ENCODE results near the gene SMG9. TPM values are rescaled to one million over a fixed set of nuclear protein-coding genes. Genes with fewer than 3 reads are reported as not detected.

SMG9 gene
- total RNA-seq, 4 donors from 2014 or later, result 4.5 to 9.1 (median 7.1) TPM

- Histone ChIP-seq H3K4me3 (no peak overlapping the region), H3K27ac (no peak overlapping the region), H3K4me1 (peaks cover 5 to 19% of the 10 kb centered on the region in 2 donors), H3K27me3 (no peaks in the 10 kb centered on the region), H3K36me3 (peaks cover 0 to 55% of the 10 kb centered on the region in 2 donors), H3K9me3 (no peaks in the 10 kb centered on the region)
- in situ Hi-C loops (cut with MboI; ENCODE audit: low sequenced_read_pairs in 4 of 4), result loop anchor here in 2 of 4 donors (5.0 kb wide), 2 partner anchors 32 to 37 kb away; partner anchors contain the start of gene KCNN4 (in 1 of the 2)
- TF ChIP-seq, protein P1, sequence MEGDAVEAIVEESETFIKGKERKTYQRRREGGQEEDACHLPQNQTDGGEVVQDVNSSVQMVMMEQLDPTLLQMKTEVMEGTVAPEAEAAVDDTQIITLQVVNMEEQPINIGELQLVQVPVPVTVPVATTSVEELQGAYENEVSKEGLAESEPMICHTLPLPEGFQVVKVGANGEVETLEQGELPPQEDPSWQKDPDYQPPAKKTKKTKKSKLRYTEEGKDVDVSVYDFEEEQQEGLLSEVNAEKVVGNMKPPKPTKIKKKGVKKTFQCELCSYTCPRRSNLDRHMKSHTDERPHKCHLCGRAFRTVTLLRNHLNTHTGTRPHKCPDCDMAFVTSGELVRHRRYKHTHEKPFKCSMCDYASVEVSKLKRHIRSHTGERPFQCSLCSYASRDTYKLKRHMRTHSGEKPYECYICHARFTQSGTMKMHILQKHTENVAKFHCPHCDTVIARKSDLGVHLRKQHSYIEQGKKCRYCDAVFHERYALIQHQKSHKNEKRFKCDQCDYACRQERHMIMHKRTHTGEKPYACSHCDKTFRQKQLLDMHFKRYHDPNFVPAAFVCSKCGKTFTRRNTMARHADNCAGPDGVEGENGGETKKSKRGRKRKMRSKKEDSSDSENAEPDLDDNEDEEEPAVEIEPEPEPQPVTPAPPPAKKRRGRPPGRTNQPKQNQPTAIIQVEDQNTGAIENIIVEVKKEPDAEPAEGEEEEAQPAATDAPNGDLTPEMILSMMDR (IDR thresholded peaks at IDR 0.05 in 4 of 5, conservative IDR thresholded peaks at IDR 0.05 in 1 of 5), result no peak
- TF ChIP-seq POLR2A (IDR thresholded peaks at IDR 0.05), result no peak
- no peak for ATAC-seq
- no peak for DNase-seq
- intact Hi-C loops (cut with DNase I; ENCODE audit: low total_unique reads), result loop anchor here (10.0 kb wide), 1 partner anchor 215 kb away; the partner anchor contains the start of gene ZNF575
Measured at GRCh38 chr19:43749898-43750297, 4.9 kb downstream of the SMG9 start.

DNA sequence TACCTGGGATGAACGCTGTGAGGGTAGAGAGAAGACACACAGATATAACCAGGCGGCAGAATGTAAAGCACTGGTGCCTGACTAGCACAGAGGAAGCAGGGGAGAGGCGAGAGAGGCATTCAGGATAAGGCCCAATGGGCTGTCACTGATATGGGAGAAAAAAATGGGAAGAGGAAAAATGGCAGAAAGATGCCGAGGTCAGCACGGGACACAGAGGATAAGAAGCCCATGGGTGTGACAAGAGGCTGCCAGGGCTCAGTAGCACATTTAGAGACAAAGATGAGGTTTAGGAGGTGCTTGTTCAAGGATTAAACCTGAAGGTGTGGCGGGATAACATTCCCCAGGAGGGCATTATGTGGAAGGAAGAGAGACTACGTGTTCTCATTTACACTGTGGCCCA is 5.6 kb downstream of the SMG9 start:
- intact Hi-C loops (cut with DNase I; ENCODE audit: low total_unique reads), result no loop called here
- no peak for ATAC-seq

GRCh38 chr19:43748685-43749084 is 6.1 kb downstream of the SMG9 start:
- in situ Hi-C loops (cut with MboI; ENCODE audit: low sequenced_read_pairs in 4 of 4) (loop anchor here in 2 of 4 donors (5.0 kb wide), 2 partner anchors 34 to 39 kb away; partner anchors contain the start of gene KCNN4 (in 1 of the 2)), intact Hi-C loops (cut with DNase I; ENCODE audit: low total_unique reads) (no loop called here)
- no peak for TF ChIP-seq POLR2A (IDR thresholded peaks at IDR 0.05)
- TF ChIP-seq, protein P1 (IDR thresholded peaks at IDR 0.05 in 4 of 5, conservative IDR thresholded peaks at IDR 0.05 in 1 of 5), result no peak
- H3K4me3 ChIP-seq, result no peak overlapping the region
- DNase-seq, result no peak
- no peak overlapping the region for H3K27ac ChIP-seq
- H3K4me1 ChIP-seq, result peaks cover 5 to 15% of the 10 kb centered on the region in 2 donors
- H3K9me3 ChIP-seq, result no peaks in the 10 kb centered on the region
- no peak for ATAC-seq
- peaks cover 0 to 67% of the 10 kb centered on the region in 2 donors for H3K36me3 ChIP-seq
- H3K27me3 ChIP-seq, result no peaks in the 10 kb centered on the region

More for the DNA sequence above, 5.6 kb downstream of the SMG9 start:
- in situ Hi-C loops (cut with MboI; ENCODE audit: low sequenced_read_pairs in 4 of 4), result loop anchor here in 2 of 4 donors (5.0 kb wide), 2 partner anchors 33 to 38 kb away; partner anchors contain the start of gene KCNN4 (in 1 of the 2)
- no peak for DNase-seq
- Histone ChIP-seq H3K9me3 (no peaks in the 10 kb centered on the region), H3K36me3 (peaks cover 0 to 63% of the 10 kb centered on the region in 2 donors), H3K27me3 (no peaks in the 10 kb centered on the region), H3K27ac (no peak overlapping the region), H3K4me1 (peaks cover 5 to 19% of the 10 kb centered on the region in 2 donors), H3K4me3 (no peak overlapping the region)
- TF ChIP-seq POLR2A (IDR thresholded peaks at IDR 0.05), result no peak
- TF ChIP-seq, protein P1 (IDR thresholded peaks at IDR 0.05 in 4 of 5, conservative IDR thresholded peaks at IDR 0.05 in 1 of 5), result no peak

- no peak for TF ChIP-seq POLR2A (IDR thresholded peaks at IDR 0.05)
- TF ChIP-seq, protein P1 (IDR thresholded peaks at IDR 0.05 in 4 of 5, conservative IDR thresholded peaks at IDR 0.05 in 1 of 5), result no peak
- DNase-seq (no peak), ATAC-seq (no peak)
- Histone ChIP-seq H3K36me3 (peaks cover 0 to 72% of the 10 kb centered on the region in 2 donors), H3K4me3 (no peak overlapping the region), H3K27ac (no peak overlapping the region), H3K4me1 (peaks cover 3 to 11% of the 10 kb centered on the region in 2 donors), H3K9me3 (no peaks in the 10 kb centered on the region), H3K27me3 (no peaks in the 10 kb centered on the region)
- in situ Hi-C loops (cut with MboI; ENCODE audit: low sequenced_read_pairs in 4 of 4), result loop anchor here in 2 of 4 donors (5.0 kb wide), 2 partner anchors 34 to 39 kb away; partner anchors contain the start of gene KCNN4 (in 1 of the 2)
- intact Hi-C loops (cut with DNase I; ENCODE audit: low total_unique reads), result no loop called here
Measured at GRCh38 chr19:43748205-43748594, 6.6 kb downstream of the SMG9 start.

Measured in gastrocnemius medialis (tissue), 4 donors.